GM04503 (cell line): Measurements from ENCODE around the gene RPS6KB1.
A peak's percentile ranks its signal among the peaks of the same experiment; 100 is the strongest.
"Not testable (repeated sequence)": the region's sequence is repeated elsewhere in the genome, so short reads cannot be mapped to it uniquely, and the experiment has no call there.

Experiments
- DNase-seq: peaks from one replicate; pipeline ENCODE4 v3.0.0-alpha.2; 2012; ENCODE audit warnings: low read depth

RPS6KB1 gene

GRCh38 chr17:59872351-59872750 is 20.6 kb upstream of the RPS6KB1 start:
- DNase-seq: no peak

GRCh38 chr17:59873414-59873813 is 19.5 kb upstream of the RPS6KB1 start:
- DNase-seq: not testable (repeated sequence)

- DNase-seq: no peak
Observed at GRCh38 chr17:59874376-59874775, 18.5 kb upstream of the RPS6KB1 start.

GRCh38 chr17:59876107-59876506 is 16.8 kb upstream of the RPS6KB1 start:
- DNase-seq: no peak

- DNase-seq: no peak
Observed at GRCh38 chr17:59877965-59878364, 15.0 kb upstream of the RPS6KB1 start.

GRCh38 chr17:59878624-59879023 is 14.3 kb upstream of the RPS6KB1 start:
- DNase-seq: no peak

- DNase-seq: no peak
Observed at GRCh38 chr17:59884861-59885260, 8.1 kb upstream of the RPS6KB1 start.

GRCh38 chr17:59888145-59888750 is 4.7 kb upstream of the RPS6KB1 start:
- DNase-seq: no peak

GRCh38 chr17:59890720-59891119 is 2.2 kb upstream of the RPS6KB1 start:
- DNase-seq: peak; percentile 35

- DNase-seq: peak; percentile 94
Observed at GRCh38 chr17:59892251-59892923, 534 bp upstream of the RPS6KB1 start.

- DNase-seq: no peak
Observed at GRCh38 chr17:59893676-59894100, 767 bp downstream of the RPS6KB1 start.

- no peak for DNase-seq
Observed at GRCh38 chr17:59897090-59897489, 4.2 kb downstream of the RPS6KB1 start.

- no peak for DNase-seq
Observed at GRCh38 chr17:59899099-59899498, 6.2 kb downstream of the RPS6KB1 start.

GRCh38 chr17:59901604-59902003 is 8.7 kb downstream of the RPS6KB1 start:
- no peak for DNase-seq

GRCh38 chr17:59903455-59903854 is 10.5 kb downstream of the RPS6KB1 start:
- DNase-seq: no peak

GRCh38 chr17:59907467-59907866 is 14.5 kb downstream of the RPS6KB1 start:
- no peak for DNase-seq

- no peak for DNase-seq
Observed at GRCh38 chr17:59914274-59914854, 21.4 kb downstream of the RPS6KB1 start.

GRCh38 chr17:59916446-59916845 is 23.5 kb downstream of the RPS6KB1 start:
- DNase-seq: no peak

- DNase-seq: not testable (repeated sequence)
Observed at GRCh38 chr17:59920637-59921036, 27.7 kb downstream of the RPS6KB1 start.

- DNase-seq: not testable (repeated sequence)
Observed at GRCh38 chr17:59930121-59930520, 37.2 kb downstream of the RPS6KB1 start.

GRCh38 chr17:59930768-59931167 is 37.8 kb downstream of the RPS6KB1 start:
- DNase-seq: peak; percentile 34

GRCh38 chr17:59933317-59933716 is 40.4 kb downstream of the RPS6KB1 start:
- DNase-seq: not testable (repeated sequence)

- not testable (repeated sequence) for DNase-seq
Observed at GRCh38 chr17:59940697-59941096, 47.8 kb downstream of the RPS6KB1 start.
